HL-60 (cell line): ENCODE results near the gene SYNM.

Experiments
- GABPA ChIP-seq: IDR thresholded peaks from 2 replicates; pipeline ENCODE4 v1.6.1; 2012; ENCODE audit warnings: low read depth
- POLR2AphosphoS5 ChIP-seq: IDR thresholded peaks from 2 replicates; pipeline ENCODE4 v1.6.1; 2012; ENCODE audit warnings: low read depth
- REST ChIP-seq: IDR thresholded peaks from 2 replicates; pipeline ENCODE4 v1.6.1; 2012; ENCODE audit warnings: low read depth; ENCODE audit not compliant: insufficient replicate concordance
- SPI1 ChIP-seq: IDR thresholded peaks from 2 replicates; pipeline ENCODE4 v1.6.1; 2012; ENCODE audit warnings: low read depth, mild to moderate bottlenecking, borderline replicate concordance
- TF ChIP-seq, protein P1 (sequence below): IDR thresholded peaks from one replicate; pipeline ENCODE4 v1.5.1; 2011; ENCODE audit warnings: low read length, control low read depth, inconsistent platforms; ENCODE audit not compliant: insufficient read depth

- TF ChIP-seq, protein P1, sequence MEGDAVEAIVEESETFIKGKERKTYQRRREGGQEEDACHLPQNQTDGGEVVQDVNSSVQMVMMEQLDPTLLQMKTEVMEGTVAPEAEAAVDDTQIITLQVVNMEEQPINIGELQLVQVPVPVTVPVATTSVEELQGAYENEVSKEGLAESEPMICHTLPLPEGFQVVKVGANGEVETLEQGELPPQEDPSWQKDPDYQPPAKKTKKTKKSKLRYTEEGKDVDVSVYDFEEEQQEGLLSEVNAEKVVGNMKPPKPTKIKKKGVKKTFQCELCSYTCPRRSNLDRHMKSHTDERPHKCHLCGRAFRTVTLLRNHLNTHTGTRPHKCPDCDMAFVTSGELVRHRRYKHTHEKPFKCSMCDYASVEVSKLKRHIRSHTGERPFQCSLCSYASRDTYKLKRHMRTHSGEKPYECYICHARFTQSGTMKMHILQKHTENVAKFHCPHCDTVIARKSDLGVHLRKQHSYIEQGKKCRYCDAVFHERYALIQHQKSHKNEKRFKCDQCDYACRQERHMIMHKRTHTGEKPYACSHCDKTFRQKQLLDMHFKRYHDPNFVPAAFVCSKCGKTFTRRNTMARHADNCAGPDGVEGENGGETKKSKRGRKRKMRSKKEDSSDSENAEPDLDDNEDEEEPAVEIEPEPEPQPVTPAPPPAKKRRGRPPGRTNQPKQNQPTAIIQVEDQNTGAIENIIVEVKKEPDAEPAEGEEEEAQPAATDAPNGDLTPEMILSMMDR: no peak
- TF ChIP-seq POLR2AphosphoS5 (no peak), REST (no peak), SPI1 (no peak), GABPA (no peak)
Measured at GRCh38 chr15:99130314-99130713, 25.4 kb downstream of the SYNM start.
